HG03460 (cell line): ENCODE data around the gene IP6K1.
A peak's percentile ranks its signal among the peaks of the same experiment; 100 is the strongest.

Source experiments
- ATAC-seq: cut with Tn5 transposase; IDR thresholded peaks from one replicate; pipeline ENCODE4 v1.9.1; 2021; ENCODE audit not compliant: unreplicated experiment

IP6K1 gene

GRCh38 chr3:49725906-49726681 lies 60.2 kb downstream of the IP6K1 start:
- no peak for ATAC-seq

- no peak for ATAC-seq
Measured at GRCh38 chr3:49724586-49724985, 61.8 kb downstream of the IP6K1 start.

- ATAC-seq: peak; percentile 65
Measured at GRCh38 chr3:49723628-49724551, 62.5 kb downstream of the IP6K1 start, which contains the start of gene GMPPB. GMPPB (minus strand) TSS chr3:49723951; CDS start chr3:49723726, 225 bp downstream.

- no peak for ATAC-seq
Measured at GRCh38 chr3:49723296-49723627, 63.1 kb downstream of the IP6K1 start.

- ATAC-seq: no peak
Measured at GRCh38 chr3:49722896-49723295, 63.4 kb downstream of the IP6K1 start.

- ATAC-seq: no peak
Measured at GRCh38 chr3:49721896-49722781, 64.2 kb downstream of the IP6K1 start.

- no peak for ATAC-seq
Measured at GRCh38 chr3:49721596-49721895, 64.8 kb downstream of the IP6K1 start.

GRCh38 chr3:49720855-49721595 lies 65.3 kb downstream of the IP6K1 start:
- ATAC-seq: no peak

- ATAC-seq: peak; percentile 50
Measured at GRCh38 chr3:49719214-49719884, 67.0 kb downstream of the IP6K1 start, which contains the start of gene AMIGO3. AMIGO3 (minus strand) TSS chr3:49719684; CDS start chr3:49719465, 219 bp downstream.

GRCh38 chr3:49718858-49719213 lies 67.5 kb downstream of the IP6K1 start:
- no peak for ATAC-seq

GRCh38 chr3:49717959-49718857 lies 68.1 kb downstream of the IP6K1 start:
- ATAC-seq: no peak

- no peak for ATAC-seq
Measured at GRCh38 chr3:49717211-49717958, 69.0 kb downstream of the IP6K1 start.

GRCh38 chr3:49716691-49717210 lies 69.6 kb downstream of the IP6K1 start:
- ATAC-seq: no peak

GRCh38 chr3:49716169-49716568 lies 70.2 kb downstream of the IP6K1 start:
- ATAC-seq: no peak

GRCh38 chr3:49715611-49716121 lies 70.7 kb downstream of the IP6K1 start:
- ATAC-seq: no peak

GRCh38 chr3:49714728-49715550 lies 71.4 kb downstream of the IP6K1 start:
- ATAC-seq: no peak
